ENCODE measurements around the gene GPBP1.
A peak's percentile ranks its signal among the peaks of the same experiment; 100 is the strongest.

Gene GPBP1

DNA sequence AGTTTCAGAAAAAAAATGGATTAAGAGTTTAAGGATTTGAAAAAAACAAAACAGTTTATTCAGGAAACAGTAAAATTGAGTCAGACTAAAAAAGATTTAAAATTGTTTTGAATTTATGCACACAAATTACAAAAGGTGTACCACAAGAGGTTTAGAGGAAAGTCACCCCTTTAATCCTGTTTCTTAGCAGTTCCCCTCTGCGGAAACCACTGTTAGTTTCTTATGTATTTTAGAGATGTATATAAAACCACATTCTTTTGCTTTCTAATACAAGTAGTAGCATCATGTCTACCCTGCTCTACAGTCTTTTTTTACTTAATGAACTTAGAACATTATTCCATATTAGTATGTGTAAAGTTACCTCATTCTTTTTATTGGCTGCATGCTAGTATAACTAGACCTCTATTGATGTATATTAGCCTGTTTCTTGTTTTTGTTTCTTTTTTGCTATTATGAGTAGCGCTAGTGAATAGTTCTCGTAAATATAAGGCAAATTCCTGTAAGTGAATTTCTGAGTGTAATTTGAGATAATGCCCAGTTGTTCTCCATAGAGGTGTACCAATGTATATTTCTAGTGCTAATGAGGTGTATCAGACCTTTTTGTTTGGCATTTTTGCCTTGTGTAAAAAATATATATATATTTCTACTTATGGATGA lies 20.0 kb downstream of the GPBP1 start:
- H3K9ac ChIP-seq (ENCODE audit: low read length): no peak overlapping the region
- H3K9me3 ChIP-seq (ENCODE audit: control insufficient read depth, low read length): no peaks in the 10 kb centered on the region
- DNase-seq (ENCODE audit: low read depth): no peak
- peaks cover 11% of the 10 kb centered on the region for H3K36me3 ChIP-seq (ENCODE audit: control insufficient read depth, insufficient read depth, low read length, severe bottlenecking)
- peaks cover 5% of the 10 kb centered on the region for H3K4me1 ChIP-seq (ENCODE audit: control insufficient read depth, insufficient read depth, low read length)
- no peak overlapping the region for H3K4me3 ChIP-seq (ENCODE audit: low read length)
- H3K27me3 ChIP-seq (replicated peaks; ENCODE audit: control insufficient read depth, insufficient read depth, low read length): no peaks in the 10 kb centered on the region

DNA sequence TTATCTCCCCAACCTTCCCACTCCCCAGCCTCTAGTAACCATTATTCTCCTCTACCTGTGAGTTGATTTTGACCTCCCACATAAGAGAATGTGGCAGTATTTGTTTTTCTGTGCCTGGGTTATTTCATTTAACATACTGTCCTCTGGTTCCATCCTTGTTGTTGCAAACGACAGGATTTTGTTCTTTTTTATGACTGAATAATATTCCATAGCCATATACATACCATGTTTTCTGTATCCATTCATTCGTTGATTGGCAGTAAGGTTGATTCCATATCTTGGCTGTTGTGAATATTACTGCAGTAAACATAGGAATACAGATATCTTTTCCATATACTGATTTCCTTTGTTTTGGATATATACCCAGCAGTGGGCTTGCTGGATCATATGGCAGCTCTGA lies 20.8 kb downstream of the GPBP1 start:
- Histone ChIP-seq H3K4me3 (ENCODE audit: low read length) (no peak overlapping the region), H3K36me3 (ENCODE audit: control insufficient read depth, insufficient read depth, low read length, severe bottlenecking) (peaks cover 11% of the 10 kb centered on the region), H3K9me3 (ENCODE audit: control insufficient read depth, low read length) (no peaks in the 10 kb centered on the region), H3K27me3 (replicated peaks; ENCODE audit: control insufficient read depth, insufficient read depth, low read length) (no peaks in the 10 kb centered on the region), H3K9ac (ENCODE audit: low read length) (no peak overlapping the region), H3K4me1 (ENCODE audit: control insufficient read depth, insufficient read depth, low read length) (peaks cover under 1% of the 10 kb centered on the region)
- DNase-seq (ENCODE audit: low read depth): no peak

DNA sequence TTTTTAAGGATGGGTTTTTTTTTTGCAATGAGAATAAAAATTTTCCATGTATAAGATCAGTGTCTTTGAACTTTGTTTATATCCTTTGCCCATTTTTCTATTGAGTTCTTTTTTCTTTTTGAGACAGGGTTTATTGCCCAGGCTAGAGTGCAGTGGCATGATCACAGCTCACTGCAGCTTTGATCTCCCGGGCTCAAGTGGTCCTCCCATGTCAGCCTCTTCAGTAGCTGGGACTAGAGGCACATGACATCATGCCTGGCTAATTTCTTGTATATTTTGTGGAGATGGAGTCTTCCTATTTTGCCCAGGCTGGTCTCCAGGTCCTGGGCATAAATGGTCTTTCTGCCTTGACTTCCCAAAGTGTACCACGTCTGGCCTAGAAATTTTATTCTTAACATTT lies 21.2 kb downstream of the GPBP1 start:
- no peak overlapping the region for H3K4me3 ChIP-seq (ENCODE audit: low read length)
- peaks cover 11% of the 10 kb centered on the region for H3K36me3 ChIP-seq (ENCODE audit: control insufficient read depth, insufficient read depth, low read length, severe bottlenecking)
- H3K9me3 ChIP-seq (ENCODE audit: control insufficient read depth, low read length): no peaks in the 10 kb centered on the region
- DNase-seq (ENCODE audit: low read depth): no peak
- no peak overlapping the region for H3K9ac ChIP-seq (ENCODE audit: low read length)
- H3K4me1 ChIP-seq (ENCODE audit: control insufficient read depth, insufficient read depth, low read length): no peaks in the 10 kb centered on the region
- no peaks in the 10 kb centered on the region for H3K27me3 ChIP-seq (replicated peaks; ENCODE audit: control insufficient read depth, insufficient read depth, low read length)

DNA sequence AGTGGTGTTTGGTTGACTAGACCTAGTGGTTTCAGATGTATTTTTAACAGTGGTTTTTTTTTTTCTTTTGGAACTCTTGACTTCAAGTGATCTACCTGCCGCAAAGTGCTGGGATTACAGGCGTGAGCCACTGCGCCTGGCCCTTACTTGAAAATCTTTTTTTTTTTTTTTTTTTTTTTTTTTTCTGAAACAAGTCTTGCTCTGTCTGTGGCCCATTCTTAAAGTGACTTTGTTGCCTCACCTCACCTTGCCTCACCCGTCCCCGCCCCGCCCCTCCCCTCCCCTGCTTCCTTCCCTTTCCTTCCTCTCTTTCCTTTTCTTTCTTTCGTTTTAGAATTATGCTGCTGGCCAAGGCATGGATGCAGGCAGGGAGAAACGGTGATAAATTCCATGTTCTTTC lies 26.0 kb downstream of the GPBP1 start:
- Histone ChIP-seq H3K4me3 (ENCODE audit: low read length) (no peak overlapping the region), H3K36me3 (ENCODE audit: control insufficient read depth, insufficient read depth, low read length, severe bottlenecking) (peaks cover 6% of the 10 kb centered on the region), H3K9ac (ENCODE audit: low read length) (no peak overlapping the region), H3K9me3 (ENCODE audit: control insufficient read depth, low read length) (no peaks in the 10 kb centered on the region), H3K27me3 (replicated peaks; ENCODE audit: control insufficient read depth, insufficient read depth, low read length) (no peaks in the 10 kb centered on the region), H3K4me1 (ENCODE audit: control insufficient read depth, insufficient read depth, low read length) (no peaks in the 10 kb centered on the region)
- DNase-seq (ENCODE audit: low read depth): no peak

DNA sequence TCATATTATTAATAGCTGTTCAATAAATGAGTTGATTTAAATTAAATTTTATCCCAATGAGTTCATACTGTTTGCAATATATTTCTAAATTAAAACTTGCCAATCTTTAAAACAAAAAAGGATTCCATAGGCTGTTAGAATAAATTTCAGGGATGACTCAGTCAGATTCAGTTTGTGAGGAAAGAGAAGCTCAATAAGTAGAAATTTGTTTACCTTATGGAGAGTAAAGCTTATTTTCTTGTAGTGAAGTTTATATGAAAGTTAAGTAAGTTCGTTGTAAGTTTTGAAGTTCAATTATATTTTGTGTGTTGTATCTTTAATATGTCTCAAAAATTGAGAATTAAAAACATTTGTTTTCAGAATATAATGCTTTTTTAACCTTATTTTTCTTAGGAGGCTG lies 29.0 kb downstream of the GPBP1 start:
- peak; percentile 23 for DNase-seq (ENCODE audit: low read depth)
- Histone ChIP-seq H3K9ac (ENCODE audit: low read length) (no peak overlapping the region), H3K4me1 (ENCODE audit: control insufficient read depth, insufficient read depth, low read length) (no peaks in the 10 kb centered on the region), H3K4me3 (ENCODE audit: low read length) (no peak overlapping the region), H3K9me3 (ENCODE audit: control insufficient read depth, low read length) (no peaks in the 10 kb centered on the region), H3K36me3 (ENCODE audit: control insufficient read depth, insufficient read depth, low read length, severe bottlenecking) (no peaks in the 10 kb centered on the region), H3K27me3 (replicated peaks; ENCODE audit: control insufficient read depth, insufficient read depth, low read length) (no peaks in the 10 kb centered on the region)

DNA sequence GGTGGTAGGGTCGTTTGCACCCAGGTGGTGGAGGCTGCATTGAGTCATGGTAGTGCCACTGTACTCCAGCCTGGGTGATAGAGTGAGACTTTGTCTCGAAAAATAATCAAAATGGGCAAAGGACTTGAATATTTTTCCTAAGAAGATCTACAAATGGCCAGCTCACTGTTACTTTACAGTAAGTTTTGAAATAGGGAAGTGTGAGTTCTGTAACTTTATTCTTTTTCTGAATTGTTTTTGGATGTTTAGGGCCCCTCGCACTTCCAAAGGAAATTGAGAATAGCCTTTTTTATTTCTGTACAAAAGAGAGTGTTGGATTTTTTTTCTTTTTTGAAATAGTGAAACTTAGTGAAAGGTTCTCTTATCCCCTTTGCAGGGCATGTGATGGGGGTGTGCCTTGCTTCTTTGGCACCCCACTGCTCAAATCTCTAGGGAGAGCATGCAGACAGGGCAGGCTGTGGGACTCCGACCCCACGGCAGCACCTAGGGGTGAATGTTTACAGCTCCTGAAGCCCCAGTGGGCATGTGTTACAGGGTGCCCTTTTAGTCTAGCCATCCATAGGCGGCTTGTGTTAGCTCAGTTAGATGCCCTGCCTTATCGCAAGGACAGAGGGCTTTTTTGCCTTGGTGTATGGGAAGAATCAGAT lies 33.3 kb downstream of the GPBP1 start:
- Histone ChIP-seq H3K36me3 (ENCODE audit: control insufficient read depth, insufficient read depth, low read length, severe bottlenecking) (no peaks in the 10 kb centered on the region), H3K4me1 (ENCODE audit: control insufficient read depth, insufficient read depth, low read length) (peaks cover 16% of the 10 kb centered on the region), H3K9ac (ENCODE audit: low read length) (no peak overlapping the region), H3K27me3 (replicated peaks; ENCODE audit: control insufficient read depth, insufficient read depth, low read length) (no peaks in the 10 kb centered on the region), H3K4me3 (ENCODE audit: low read length) (no peak overlapping the region), H3K9me3 (ENCODE audit: control insufficient read depth, low read length) (no peaks in the 10 kb centered on the region)
- no peak for DNase-seq (ENCODE audit: low read depth)

DNA sequence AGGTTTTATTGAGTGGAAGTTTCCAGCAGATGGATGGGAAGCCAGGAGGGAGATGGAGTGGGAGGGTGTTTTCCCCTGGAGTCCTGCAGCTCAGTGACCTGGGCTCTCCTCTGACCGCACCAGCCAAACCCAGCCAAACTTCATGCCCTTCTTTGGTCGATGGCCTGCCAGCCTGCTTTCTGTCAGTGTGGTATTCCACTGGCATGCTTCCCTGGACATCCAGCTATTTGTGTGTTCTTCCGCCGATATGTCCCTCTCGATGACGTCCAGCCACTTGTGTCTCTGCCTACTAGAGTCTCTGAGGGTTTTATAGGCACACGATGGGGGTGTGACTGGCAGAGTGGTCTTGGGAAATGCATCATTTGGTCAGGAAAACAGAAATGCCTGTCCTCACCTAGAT lies 33.8 kb downstream of the GPBP1 start:
- Histone ChIP-seq H3K36me3 (ENCODE audit: control insufficient read depth, insufficient read depth, low read length, severe bottlenecking) (no peaks in the 10 kb centered on the region), H3K4me3 (ENCODE audit: low read length) (no peak overlapping the region), H3K4me1 (ENCODE audit: control insufficient read depth, insufficient read depth, low read length) (peaks cover 16% of the 10 kb centered on the region), H3K27me3 (replicated peaks; ENCODE audit: control insufficient read depth, insufficient read depth, low read length) (no peaks in the 10 kb centered on the region), H3K9me3 (ENCODE audit: control insufficient read depth, low read length) (no peaks in the 10 kb centered on the region), H3K9ac (ENCODE audit: low read length) (no peak overlapping the region)
- no peak for DNase-seq (ENCODE audit: low read depth)

DNA sequence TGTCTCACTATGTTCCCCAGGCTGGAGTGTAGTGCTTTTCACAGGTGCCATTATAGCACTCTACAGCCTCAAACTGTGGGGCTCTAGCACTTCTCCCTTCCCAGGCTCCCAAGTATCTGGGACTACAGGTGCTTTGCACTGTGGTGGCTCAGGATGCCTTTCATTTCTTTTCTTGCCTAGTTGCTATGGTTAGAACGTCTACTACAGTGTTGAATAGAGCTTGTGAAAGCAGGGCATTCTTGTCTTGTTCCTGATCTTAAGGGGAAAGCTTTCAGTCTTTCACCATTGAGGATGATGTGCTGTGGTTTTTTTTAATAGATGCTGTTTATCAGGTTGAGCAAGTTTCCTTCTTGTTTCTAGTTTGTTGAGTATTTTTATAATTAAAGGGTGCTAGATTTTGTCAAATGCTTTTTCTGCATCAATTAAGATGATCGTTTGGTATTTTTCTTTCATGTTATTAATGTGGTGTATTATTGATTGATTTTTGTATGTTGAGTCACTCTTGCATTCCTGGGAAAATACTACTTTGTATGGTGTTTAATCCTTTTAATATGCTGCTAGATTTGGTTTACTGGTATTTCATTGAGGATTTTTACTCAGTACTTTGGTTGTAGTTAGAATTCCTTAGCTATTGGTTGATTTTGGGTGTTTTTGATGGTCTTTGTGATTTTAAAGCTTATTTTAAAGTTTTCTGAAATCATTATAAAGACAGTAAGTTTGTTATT lies 35.6 kb downstream of the GPBP1 start:
- DNase-seq (ENCODE audit: low read depth): no peak
- no peak overlapping the region for H3K9ac ChIP-seq (ENCODE audit: low read length)
- peaks cover 16% of the 10 kb centered on the region for H3K4me1 ChIP-seq (ENCODE audit: control insufficient read depth, insufficient read depth, low read length)
- no peak overlapping the region for H3K4me3 ChIP-seq (ENCODE audit: low read length)
- H3K36me3 ChIP-seq (ENCODE audit: control insufficient read depth, insufficient read depth, low read length, severe bottlenecking): peaks cover 4% of the 10 kb centered on the region
- H3K27me3 ChIP-seq (replicated peaks; ENCODE audit: control insufficient read depth, insufficient read depth, low read length): no peaks in the 10 kb centered on the region
- no peaks in the 10 kb centered on the region for H3K9me3 ChIP-seq (ENCODE audit: control insufficient read depth, low read length)

DNA sequence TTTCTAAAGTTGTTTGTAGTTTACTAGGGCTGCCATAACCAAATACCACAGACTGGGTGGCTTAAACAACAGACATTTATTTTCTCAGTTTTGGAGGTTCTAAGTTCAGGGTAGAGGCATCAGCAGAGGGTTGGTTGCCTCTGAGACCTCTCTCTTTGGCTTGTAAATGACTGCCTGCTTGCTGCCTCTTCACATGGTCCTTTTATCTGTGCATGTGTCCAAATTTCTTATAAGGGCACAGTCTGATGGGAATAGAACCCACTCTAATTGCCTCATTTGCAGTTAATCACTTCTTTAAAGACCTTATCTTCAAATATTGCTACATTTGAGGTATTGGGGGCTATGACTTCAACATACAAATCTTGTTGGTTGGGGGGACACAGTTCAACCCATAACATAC lies 36.8 kb downstream of the GPBP1 start:
- Histone ChIP-seq H3K27me3 (replicated peaks; ENCODE audit: control insufficient read depth, insufficient read depth, low read length) (no peaks in the 10 kb centered on the region), H3K9ac (ENCODE audit: low read length) (no peak overlapping the region), H3K4me3 (ENCODE audit: low read length) (no peak overlapping the region), H3K36me3 (ENCODE audit: control insufficient read depth, insufficient read depth, low read length, severe bottlenecking) (peaks cover 11% of the 10 kb centered on the region), H3K9me3 (ENCODE audit: control insufficient read depth, low read length) (no peaks in the 10 kb centered on the region), H3K4me1 (ENCODE audit: control insufficient read depth, insufficient read depth, low read length) (peaks cover 21% of the 10 kb centered on the region)
- DNase-seq (ENCODE audit: low read depth): no peak

DNA sequence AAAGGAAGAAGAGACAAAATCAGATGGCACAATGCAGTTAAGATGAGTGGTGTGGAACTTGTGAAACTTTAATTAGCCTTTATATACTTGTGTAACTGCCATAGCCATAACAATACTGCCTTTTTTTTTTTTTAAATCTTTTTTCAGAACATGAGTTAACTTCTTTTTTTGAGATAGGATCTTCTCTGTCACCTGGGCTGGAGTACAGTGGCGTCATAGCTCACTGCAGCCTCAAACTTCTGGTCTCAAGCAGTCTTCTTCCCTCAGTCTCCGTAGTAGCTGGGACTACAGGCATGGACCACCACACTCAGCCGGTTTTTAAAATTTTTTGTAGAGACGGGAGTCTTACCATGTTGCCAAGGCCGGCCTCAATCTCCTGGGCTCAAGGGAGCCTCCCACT lies 37.2 kb downstream of the GPBP1 start:
- Histone ChIP-seq H3K4me3 (ENCODE audit: low read length) (no peak overlapping the region), H3K27me3 (replicated peaks; ENCODE audit: control insufficient read depth, insufficient read depth, low read length) (no peaks in the 10 kb centered on the region), H3K9me3 (ENCODE audit: control insufficient read depth, low read length) (no peaks in the 10 kb centered on the region), H3K4me1 (ENCODE audit: control insufficient read depth, insufficient read depth, low read length) (peaks cover 25% of the 10 kb centered on the region), H3K9ac (ENCODE audit: low read length) (no peak overlapping the region), H3K36me3 (ENCODE audit: control insufficient read depth, insufficient read depth, low read length, severe bottlenecking) (peaks cover 11% of the 10 kb centered on the region)
- DNase-seq (ENCODE audit: low read depth): no peak

DNA sequence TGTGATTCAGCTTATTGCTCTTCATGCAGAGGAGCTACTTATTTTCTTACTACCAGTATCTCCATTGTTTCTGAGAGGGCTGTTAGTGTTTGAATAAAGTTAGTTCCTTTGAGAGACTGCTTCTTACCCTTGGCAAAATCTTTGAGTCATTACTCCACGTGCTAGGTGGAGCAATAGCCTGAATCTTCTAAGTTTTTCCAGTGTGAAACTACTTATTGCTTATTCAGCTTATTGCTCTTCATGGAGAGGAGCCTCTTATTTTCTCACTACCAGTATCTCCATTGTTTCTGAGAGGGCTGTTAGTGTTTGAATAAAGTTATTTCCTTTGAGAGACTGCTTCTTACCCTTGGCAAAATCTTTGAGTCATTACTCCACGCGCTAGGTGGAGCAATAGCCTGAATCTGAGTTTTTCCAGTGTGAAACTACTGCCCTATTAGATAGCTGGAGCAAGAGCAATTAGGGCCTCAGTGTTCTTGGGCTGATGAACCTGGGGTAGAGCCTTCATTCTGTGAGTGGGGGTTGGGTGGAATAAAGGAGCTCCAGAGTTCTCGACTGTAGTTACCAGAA lies 41.9 kb downstream of the GPBP1 start:
- H3K4me3 ChIP-seq (ENCODE audit: low read length): no peak overlapping the region
- no peak overlapping the region for H3K9ac ChIP-seq (ENCODE audit: low read length)
- H3K36me3 ChIP-seq (ENCODE audit: control insufficient read depth, insufficient read depth, low read length, severe bottlenecking): peaks cover 15% of the 10 kb centered on the region
- H3K4me1 ChIP-seq (ENCODE audit: control insufficient read depth, insufficient read depth, low read length): peaks cover 25% of the 10 kb centered on the region
- no peaks in the 10 kb centered on the region for H3K9me3 ChIP-seq (ENCODE audit: control insufficient read depth, low read length)
- no peak for DNase-seq (ENCODE audit: low read depth)
- no peaks in the 10 kb centered on the region for H3K27me3 ChIP-seq (replicated peaks; ENCODE audit: control insufficient read depth, insufficient read depth, low read length)
